ENCODE results near the gene HAND1. TPM values are rescaled to one million over a fixed set of nuclear protein-coding genes. Genes with fewer than 3 reads are reported as not detected.

Gene HAND1
- total RNA-seq, 2 donors from 2014 or later, result not detected

- peaks cover 54% of the 10 kb centered on the region for H3K4me1 Mint-ChIP-seq (ENCODE audit: low read depth)
- ATAC-seq (replicated peaks in 1 of 2), result no peak
Observed at GRCh38 chr5:154481584-154482381, 3.8 kb upstream of the HAND1 start.

DNA sequence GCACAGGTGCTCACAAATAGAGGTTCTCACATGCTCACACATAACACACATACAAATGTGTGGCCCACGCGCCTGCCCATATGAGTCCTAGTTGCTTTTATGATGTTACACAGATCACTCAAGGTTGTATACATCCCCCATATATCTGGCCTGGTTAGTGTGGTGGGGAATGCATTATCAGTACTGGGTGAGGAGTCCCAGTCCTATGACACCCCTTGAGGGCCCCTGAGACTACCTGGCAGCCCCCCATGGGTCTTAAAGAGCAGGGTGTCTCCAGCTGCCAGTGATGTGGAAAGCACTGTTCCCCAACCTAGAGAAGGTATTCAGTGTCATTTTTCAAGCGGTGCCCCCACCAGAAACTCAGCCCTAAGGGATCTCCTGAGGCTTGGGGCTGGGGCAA is 2.8 kb upstream of the HAND1 start:
- peaks cover 0 to 3% of the 10 kb centered on the region in 2 donors for H3K36me3 Mint-ChIP-seq (ENCODE audit: insufficient read depth in 2 of 2)
- peaks cover 51% of the 10 kb centered on the region for H3K4me1 Mint-ChIP-seq (ENCODE audit: low read depth)
- H3K9me3 Mint-ChIP-seq, result no peaks in the 10 kb centered on the region
- peak; percentile 32 to 36 for ATAC-seq (replicated peaks in 1 of 2)
- no peak overlapping the region for H3K4me3 Mint-ChIP-seq
- H3K27ac Mint-ChIP-seq, result no peak overlapping the region
- peaks cover 86% of the 10 kb centered on the region for H3K27me3 Mint-ChIP-seq (ENCODE audit: low read depth)
- no peak for DNase-seq

More at GRCh38 chr5:154481584-154482381, 3.8 kb upstream of the HAND1 start:
- Mint-ChIP-seq H3K27ac (no peak overlapping the region), H3K27me3 (ENCODE audit: low read depth) (peaks cover 86% of the 10 kb centered on the region), H3K9me3 (no peaks in the 10 kb centered on the region), H3K36me3 (ENCODE audit: insufficient read depth in 2 of 2) (peaks cover 0 to 3% of the 10 kb centered on the region in 2 donors), H3K4me3 (no peak overlapping the region)
- no peak for DNase-seq

- no peak overlapping the region for H3K4me3 Mint-ChIP-seq
- peaks cover 86% of the 10 kb centered on the region for H3K27me3 Mint-ChIP-seq (ENCODE audit: low read depth)
- ATAC-seq (replicated peaks in 1 of 2), result peak in 1 of 2 donors; percentile 32
- no peak for DNase-seq
- H3K36me3 Mint-ChIP-seq (ENCODE audit: insufficient read depth in 2 of 2), result peaks cover 0 to 3% of the 10 kb centered on the region in 2 donors
- no peak overlapping the region for H3K27ac Mint-ChIP-seq
- H3K9me3 Mint-ChIP-seq, result no peaks in the 10 kb centered on the region
- peaks cover 53% of the 10 kb centered on the region for H3K4me1 Mint-ChIP-seq (ENCODE audit: low read depth)
Observed at GRCh38 chr5:154479944-154480750, 2.1 kb upstream of the HAND1 start.

GRCh38 chr5:154479160-154479943 is 1.3 kb upstream of the HAND1 start:
- H3K9me3 Mint-ChIP-seq, result no peaks in the 10 kb centered on the region
- DNase-seq, result peak in 1 of 2 donors; percentile 41
- H3K27me3 Mint-ChIP-seq (ENCODE audit: low read depth), result peaks cover 86% of the 10 kb centered on the region
- peak overlapping the region; percentile 42 to 71 for H3K4me3 Mint-ChIP-seq
- peak overlapping the region; percentile 36 for H3K27ac Mint-ChIP-seq
- H3K4me1 Mint-ChIP-seq (ENCODE audit: low read depth), result peaks cover 60% of the 10 kb centered on the region
- no peak for ATAC-seq (replicated peaks in 1 of 2)
- peaks cover 0 to 3% of the 10 kb centered on the region in 2 donors for H3K36me3 Mint-ChIP-seq (ENCODE audit: insufficient read depth in 2 of 2)

GRCh38 chr5:154478752-154479159 is 729 bp upstream of the HAND1 start:
- Mint-ChIP-seq H3K4me1 (ENCODE audit: low read depth) (peaks cover 60% of the 10 kb centered on the region), H3K4me3 (no peak overlapping the region), H3K27me3 (ENCODE audit: low read depth) (peaks cover 86% of the 10 kb centered on the region), H3K27ac (no peak overlapping the region), H3K9me3 (no peaks in the 10 kb centered on the region), H3K36me3 (ENCODE audit: insufficient read depth in 2 of 2) (peaks cover 0 to 3% of the 10 kb centered on the region in 2 donors)
- DNase-seq (no peak), ATAC-seq (replicated peaks in 1 of 2) (no peak)

- Mint-ChIP-seq H3K36me3 (ENCODE audit: insufficient read depth in 2 of 2) (peaks cover 0 to 3% of the 10 kb centered on the region in 2 donors), H3K27ac (peak overlapping the region; percentile 4), H3K4me3 (peak overlapping the region; percentile 44 to 69), H3K9me3 (no peaks in the 10 kb centered on the region), H3K27me3 (ENCODE audit: low read depth) (peaks cover 86% of the 10 kb centered on the region), H3K4me1 (ENCODE audit: low read depth) (peaks cover 57% of the 10 kb centered on the region)
- DNase-seq (no peak), ATAC-seq (replicated peaks in 1 of 2) (no peak)
Observed at GRCh38 chr5:154477382-154478223, 424 bp downstream of the HAND1 start.

GRCh38 chr5:154476354-154477205 is 1.4 kb downstream of the HAND1 start:
- Mint-ChIP-seq H3K4me3 (peak overlapping the region; percentile 44 to 62), H3K27me3 (ENCODE audit: low read depth) (peaks cover 86% of the 10 kb centered on the region), H3K36me3 (ENCODE audit: insufficient read depth in 2 of 2) (peaks cover 0 to 3% of the 10 kb centered on the region in 2 donors), H3K27ac (peak overlapping the region; percentile 34), H3K4me1 (ENCODE audit: low read depth) (peaks cover 53% of the 10 kb centered on the region), H3K9me3 (no peaks in the 10 kb centered on the region)
- no peak for DNase-seq
- no peak for ATAC-seq (replicated peaks in 1 of 2)

- H3K4me1 Mint-ChIP-seq (ENCODE audit: low read depth), result peaks cover 53% of the 10 kb centered on the region
- no peaks in the 10 kb centered on the region for H3K9me3 Mint-ChIP-seq
- no peak for DNase-seq
- H3K36me3 Mint-ChIP-seq (ENCODE audit: insufficient read depth in 2 of 2), result peaks cover 0 to 3% of the 10 kb centered on the region in 2 donors
- no peak overlapping the region for H3K27ac Mint-ChIP-seq
- H3K4me3 Mint-ChIP-seq, result peak overlapping the region; percentile 29 to 62
- peaks cover 86% of the 10 kb centered on the region for H3K27me3 Mint-ChIP-seq (ENCODE audit: low read depth)
- no peak for ATAC-seq (replicated peaks in 1 of 2)
Observed at GRCh38 chr5:154475591-154476353, 2.3 kb downstream of the HAND1 start.

DNA sequence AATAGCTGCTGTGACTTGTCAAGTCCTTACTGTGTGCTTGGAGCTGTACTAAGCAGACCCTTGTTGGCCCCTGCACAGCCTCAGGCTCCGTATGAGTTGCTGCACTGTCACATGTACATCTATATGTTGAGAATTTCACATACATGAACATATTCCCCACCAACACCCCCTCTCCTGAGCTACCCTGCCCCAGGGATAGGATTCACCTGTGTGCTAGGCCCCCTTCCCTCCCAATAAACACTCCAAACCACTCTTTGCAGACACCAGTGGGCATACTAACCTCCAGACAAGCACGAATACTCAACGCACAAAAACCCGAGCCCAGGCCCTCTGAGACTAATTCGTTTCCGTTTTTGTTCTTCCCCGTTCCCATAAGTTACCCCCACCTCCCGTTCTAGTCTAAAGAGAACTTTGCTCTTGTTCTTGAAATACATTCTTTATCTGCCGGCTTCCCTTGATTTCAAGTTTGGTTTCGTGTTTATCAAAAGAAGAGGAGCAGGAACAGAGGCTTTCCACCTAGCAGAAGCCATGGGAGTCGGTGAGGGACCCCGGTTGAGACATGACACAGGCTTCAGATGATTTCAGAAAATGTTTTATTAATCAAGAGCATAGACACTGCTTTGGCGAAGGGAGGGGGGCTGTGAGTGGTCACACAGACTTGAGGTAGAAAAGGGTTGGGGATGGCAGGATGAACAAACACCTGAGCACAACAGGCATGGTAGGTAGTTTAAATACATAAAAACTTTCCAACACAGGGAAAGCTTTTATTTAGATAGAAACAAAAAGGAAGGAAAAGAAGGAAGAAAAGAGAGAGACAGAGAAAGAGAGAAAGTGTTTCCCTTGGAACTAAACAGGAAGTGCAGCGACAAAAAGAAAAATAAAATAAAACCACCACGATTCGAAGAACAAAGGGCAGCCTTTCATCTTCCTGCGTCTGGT is 3.4 kb downstream of the HAND1 start:
- Mint-ChIP-seq H3K9me3 (no peaks in the 10 kb centered on the region), H3K36me3 (ENCODE audit: insufficient read depth in 2 of 2) (peaks cover 0 to 3% of the 10 kb centered on the region in 2 donors), H3K27ac (peak overlapping the region; percentile 16), H3K27me3 (ENCODE audit: low read depth) (peaks cover 87% of the 10 kb centered on the region), H3K4me1 (ENCODE audit: low read depth) (peaks cover 51% of the 10 kb centered on the region), H3K4me3 (peak overlapping the region; percentile 62 to 73)
- ATAC-seq (replicated peaks in 1 of 2), result peak in 1 of 2 donors; percentile 30
- no peak for DNase-seq

DNA sequence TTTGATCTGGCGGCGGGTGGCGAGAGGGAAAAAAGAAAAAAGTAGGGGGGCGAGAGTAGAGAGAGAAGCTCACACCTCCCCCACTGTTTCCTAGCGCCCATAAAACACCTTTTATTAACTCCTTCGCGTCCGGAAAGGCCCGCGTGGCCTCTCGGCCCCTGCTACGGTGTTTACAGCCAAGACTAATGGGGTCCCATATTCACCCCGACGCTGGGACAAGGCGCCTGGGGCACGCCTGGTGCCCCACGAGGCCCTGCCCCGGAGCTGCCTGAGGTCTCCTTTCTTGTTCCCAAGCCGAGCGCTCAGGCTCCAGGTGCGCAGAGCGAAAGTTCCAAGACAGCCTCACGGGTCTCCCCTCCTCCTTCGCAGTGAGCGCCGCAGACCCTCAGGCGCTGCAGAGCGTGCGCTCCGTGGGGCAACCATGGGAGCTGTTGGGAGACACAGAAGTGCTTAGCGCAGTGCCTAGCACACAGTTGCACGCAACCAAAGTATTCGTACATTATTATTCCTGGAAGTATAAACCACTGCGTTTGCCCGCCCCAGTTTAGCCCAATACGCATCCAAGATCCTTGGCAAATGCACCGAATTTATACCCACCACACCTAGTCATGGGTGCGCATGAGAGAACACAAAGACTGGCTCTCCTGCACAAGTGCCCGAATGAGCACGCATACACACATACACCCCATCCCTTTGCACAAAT is 4.3 kb downstream of the HAND1 start:
- H3K27ac Mint-ChIP-seq, result peak overlapping the region; percentile 19
- peaks cover 44% of the 10 kb centered on the region for H3K4me1 Mint-ChIP-seq (ENCODE audit: low read depth)
- peak overlapping the region; percentile 62 to 73 for H3K4me3 Mint-ChIP-seq
- DNase-seq, result no peak
- no peaks in the 10 kb centered on the region for H3K9me3 Mint-ChIP-seq
- H3K36me3 Mint-ChIP-seq (ENCODE audit: insufficient read depth in 2 of 2), result peaks cover 0 to 3% of the 10 kb centered on the region in 2 donors
- H3K27me3 Mint-ChIP-seq (ENCODE audit: low read depth), result peaks cover 83% of the 10 kb centered on the region
- peak in 1 of 2 donors; percentile 31 for ATAC-seq (replicated peaks in 1 of 2)
